Limb (tissue), 2 donors: Measurements from ENCODE around the gene MKS1.

Experiments used
- DNase-seq, 2 donors: peaks; one replicate each; pipeline ENCODE4 v3.0.0-alpha.2; 2016; ENCODE audit errors: extremely low spot score in 2 of 2

MKS1 gene

DNA sequence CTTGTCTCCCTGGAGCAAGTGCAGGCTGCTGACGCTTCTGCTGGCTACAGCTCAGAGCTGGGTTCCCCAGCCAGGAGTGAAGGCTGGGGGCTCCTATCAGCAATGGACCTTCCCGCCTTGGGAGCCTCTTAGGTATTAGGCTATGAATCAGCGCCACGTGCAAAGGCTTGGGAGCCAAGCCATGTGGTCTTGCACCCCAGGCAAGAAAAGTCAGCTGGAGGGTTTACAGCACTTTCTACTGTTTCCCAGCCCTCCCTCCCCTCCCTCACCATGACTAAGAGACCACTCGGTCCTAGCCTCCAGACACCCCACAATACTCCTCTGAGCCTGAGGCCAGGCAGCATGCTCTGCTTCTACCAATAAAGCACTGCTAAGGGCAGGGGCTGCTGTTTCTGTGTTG is 14.3 kb downstream of the MKS1 start:
- no peak for DNase-seq

GRCh38 chr17:58202859-58203258 is 16.2 kb downstream of the MKS1 start:
- no peak for DNase-seq

DNA sequence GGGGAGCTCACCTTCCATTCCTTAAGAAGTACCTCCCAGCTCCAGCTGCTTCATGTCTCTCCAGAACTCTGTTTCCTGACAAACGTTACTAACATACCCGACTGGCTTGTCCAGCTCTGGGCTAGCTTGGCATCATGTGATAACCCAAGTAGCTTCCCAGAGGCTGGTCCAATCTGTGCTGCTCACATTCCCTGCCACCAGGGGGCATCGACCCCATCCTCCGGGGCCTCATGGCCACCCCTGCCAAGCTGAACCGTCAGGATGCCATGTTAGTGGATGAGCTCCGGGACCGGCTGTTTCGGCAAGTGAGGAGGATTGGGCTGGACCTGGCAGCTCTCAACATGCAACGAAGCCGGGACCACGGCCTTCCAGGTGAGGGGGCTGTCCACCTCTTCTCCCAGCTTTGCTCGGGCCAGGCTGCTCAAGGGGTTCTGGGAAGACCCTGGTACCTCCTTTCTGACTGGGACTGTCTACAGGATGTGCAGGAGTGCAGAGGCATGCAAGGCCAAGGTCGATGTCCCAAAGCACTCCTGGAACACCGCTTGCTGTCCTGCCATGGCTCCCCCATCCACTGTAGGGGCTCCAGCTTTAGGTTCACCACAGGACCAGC is 18.9 kb downstream of the MKS1 start:
- DNase-seq = peak in 1 of 2 donors; percentile 57

DNA sequence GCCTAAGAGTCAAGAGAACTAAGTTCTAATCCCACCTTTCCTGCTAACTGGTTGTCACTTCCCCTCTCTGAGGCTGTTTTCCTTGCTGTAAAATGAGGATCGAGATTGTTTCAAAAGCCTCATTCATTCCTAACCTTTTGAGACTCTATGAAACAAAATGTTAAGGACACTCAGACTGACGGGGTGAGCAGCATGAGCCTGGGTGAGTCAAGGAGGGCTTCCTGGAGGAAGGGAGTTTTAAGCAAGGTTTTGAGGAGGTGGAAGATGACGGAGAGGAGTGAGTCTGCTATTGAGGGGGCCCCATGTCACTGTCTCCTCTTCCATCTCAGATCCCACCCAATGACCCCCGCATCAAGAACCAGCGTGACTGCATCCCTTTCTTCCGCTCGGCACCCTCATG is 22.4 kb downstream of the MKS1 start:
- no peak for DNase-seq

DNA sequence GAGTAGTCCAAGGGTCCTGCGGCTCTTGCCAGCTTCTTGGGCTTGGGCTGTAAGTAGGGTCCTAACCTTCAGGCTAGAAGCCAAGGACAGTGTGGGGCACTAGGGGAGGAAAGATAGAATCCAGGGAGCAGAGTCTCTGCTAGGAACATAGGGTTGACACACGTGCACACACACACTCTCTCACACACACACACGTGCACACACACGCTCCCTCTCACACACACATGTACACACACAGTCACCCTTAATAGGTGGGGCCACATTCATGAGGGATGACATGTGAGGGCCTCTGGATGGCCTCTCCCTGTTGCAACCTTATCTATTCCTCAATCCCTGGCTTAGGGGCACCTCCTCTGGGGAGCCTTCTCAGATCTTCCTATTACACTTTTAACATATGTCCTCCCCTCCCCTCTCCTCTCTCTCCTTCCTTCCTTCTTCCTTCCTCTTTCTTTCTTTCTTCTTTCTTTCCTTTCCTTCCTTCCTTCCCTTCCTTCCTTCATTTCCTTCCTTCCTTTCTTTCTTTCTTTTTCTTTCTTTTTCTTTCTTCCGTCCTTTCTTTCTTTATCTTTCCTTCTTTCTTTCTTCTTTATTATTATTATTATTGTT is 23.4 kb downstream of the MKS1 start:
- no peak for DNase-seq

- no peak for DNase-seq
Measured at GRCh38 chr17:58193641-58194255, 25.3 kb downstream of the MKS1 start.

DNA sequence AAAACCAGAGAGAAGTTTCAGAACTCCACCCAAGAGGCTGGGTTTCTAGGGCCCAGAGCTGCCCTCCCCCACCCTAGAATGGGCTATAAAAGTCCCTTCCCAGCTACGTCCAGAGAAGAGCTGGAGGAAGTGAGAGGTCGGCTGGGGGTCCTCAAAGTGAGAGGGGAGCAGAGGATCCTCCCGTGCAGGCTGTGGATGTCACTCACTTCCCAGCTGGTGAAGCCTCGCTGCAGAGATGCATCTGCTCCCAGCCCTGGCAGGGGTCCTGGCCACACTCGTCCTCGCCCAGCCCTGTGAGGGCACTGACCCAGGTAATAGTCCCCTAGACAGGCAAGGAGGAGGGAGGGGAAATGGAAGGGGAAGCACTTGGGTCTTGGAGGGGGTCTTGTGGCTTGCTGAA is 26.4 kb downstream of the MKS1 start, which contains the start of gene EPX:
EPX (plus strand) TSS at position 115 of the 400 bp plus-strand sequence; CDS start at position 236, 121 bp downstream.
- DNase-seq = no peak

GRCh38 chr17:58191241-58191896 is 27.7 kb downstream of the MKS1 start:
- DNase-seq = no peak

DNA sequence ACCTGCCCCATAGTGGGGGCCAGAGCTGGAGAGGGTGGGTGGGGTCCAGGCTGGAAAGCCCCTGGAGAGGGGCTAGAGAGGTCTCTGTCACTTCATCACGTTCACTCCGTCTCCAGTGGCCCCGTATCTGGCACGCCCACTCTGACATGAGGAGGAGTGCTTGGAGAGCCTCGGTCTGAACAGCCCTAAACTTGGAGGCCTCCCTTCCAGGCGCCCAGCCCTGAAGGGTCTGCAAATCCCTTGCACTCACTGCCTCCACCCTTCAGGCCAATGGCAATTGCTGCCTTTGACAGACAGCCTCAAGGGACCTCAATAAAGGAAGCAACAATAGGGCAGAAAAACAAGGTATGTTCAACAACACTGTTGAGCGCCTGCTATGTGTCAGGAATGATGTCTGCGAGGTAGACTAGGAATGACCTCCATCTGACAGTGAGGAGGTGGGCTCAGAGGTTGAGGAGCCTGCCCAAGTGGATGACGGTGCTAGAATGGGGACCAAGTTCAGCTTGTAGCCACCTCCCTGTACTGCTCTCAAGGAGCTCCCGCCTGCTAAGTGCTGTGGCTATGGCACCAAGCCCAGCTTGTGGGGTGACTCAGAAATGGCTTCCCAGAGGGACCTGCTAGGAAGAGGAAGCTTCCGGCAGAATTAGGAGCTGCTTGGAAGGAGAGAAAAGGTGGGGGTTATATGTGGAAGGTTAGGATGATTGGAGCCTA is 29.5 kb downstream of the MKS1 start:
- DNase-seq = no peak

GRCh38 chr17:58187675-58188074 is 31.4 kb downstream of the MKS1 start:
- no peak for DNase-seq

DNA sequence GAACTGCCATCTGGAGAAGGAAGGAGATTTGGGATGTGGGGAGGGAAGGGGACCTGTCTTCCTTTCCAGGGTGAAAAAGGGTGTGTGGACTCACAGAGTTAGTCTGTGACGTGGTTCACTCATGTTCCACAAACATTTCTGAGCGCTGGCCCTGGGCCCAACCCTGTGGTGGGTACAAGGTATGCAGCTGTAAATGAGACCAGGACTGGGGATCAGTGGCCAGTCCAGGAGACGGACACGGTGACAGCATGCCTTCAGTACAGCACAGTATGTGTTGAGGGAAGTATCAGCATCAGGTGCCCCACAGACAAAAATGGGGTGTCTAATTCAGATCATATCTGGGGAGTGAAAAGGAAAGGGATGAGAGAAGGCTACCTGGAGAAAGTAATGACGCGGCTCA is 32.0 kb downstream of the MKS1 start:
- no peak for DNase-seq

GRCh38 chr17:58186591-58186990 is 32.5 kb downstream of the MKS1 start:
- no peak for DNase-seq

DNA sequence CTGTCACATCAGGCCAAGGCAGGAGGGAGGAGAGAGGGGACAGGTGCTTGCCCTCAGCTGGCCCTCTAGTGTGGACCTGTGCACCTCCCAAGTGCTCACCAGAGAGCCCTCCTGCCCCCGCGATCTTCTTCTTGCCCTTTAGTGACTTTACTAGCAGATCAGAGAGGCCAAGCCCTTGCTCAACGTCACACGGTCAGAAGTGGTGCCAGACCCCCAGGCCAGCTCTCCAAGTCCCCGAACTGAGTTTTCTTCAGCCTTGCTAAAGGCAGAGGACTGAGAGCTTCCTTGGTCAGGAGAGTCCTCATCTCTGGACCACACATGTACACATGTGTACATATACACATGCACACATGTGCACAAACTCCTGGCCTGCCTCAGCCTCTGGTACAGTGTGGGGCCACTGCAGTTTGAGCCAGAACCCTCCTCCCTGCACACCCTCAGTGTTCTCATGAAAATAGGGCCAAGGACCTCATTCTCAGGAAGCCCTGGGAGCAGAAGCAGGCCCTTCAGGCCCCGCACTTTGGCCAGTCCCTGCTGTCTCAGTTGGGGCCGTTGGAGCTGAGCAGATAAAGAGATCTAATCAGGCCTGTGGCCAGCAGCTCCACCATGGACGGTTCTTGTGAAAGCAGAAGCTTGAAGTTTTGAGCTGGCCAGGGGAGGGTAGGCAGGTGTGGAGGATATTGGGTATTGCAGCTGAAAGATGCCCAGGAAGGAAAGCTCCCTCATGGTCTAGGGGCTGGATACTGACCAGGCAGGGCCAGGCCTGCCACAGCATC is 33.9 kb downstream of the MKS1 start:
- DNase-seq = no peak

DNA sequence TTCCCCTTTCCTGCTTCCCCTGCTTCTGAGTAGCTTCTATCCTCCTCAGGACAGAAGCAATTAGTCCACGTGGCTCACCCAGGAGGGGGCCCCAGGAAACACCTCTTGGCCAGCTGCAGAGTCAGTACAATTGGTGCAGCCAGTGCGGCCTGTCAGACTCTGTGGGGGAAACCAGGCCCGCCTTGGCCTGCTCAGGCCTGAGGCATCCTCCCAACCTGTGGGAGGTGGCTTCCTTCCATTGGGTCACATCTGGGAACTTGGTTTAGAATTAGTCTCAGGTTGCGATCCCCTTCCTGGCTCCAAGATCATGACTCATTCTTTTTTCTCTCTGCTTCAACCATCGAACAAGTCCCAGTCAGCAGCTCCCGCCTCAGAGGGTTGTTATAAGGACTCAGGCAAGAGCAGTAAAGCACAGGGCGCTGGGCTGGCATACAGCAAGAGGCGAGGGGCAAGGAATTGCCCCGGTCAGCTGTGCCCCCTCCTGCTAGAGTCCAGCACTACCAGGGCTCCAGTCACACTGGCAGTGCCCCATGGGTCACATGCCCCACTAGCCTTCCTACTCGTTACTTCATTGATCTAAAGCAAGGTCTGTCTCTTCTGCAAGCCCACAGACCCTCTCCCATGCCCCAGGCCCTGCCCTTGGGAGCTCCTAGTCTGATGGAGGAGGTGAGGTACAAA is 34.6 kb downstream of the MKS1 start:
- no peak for DNase-seq

GRCh38 chr17:58183514-58183913 is 35.5 kb downstream of the MKS1 start:
- DNase-seq = no peak

- no peak for DNase-seq
Measured at GRCh38 chr17:58181796-58182195, 37.3 kb downstream of the MKS1 start.

DNA sequence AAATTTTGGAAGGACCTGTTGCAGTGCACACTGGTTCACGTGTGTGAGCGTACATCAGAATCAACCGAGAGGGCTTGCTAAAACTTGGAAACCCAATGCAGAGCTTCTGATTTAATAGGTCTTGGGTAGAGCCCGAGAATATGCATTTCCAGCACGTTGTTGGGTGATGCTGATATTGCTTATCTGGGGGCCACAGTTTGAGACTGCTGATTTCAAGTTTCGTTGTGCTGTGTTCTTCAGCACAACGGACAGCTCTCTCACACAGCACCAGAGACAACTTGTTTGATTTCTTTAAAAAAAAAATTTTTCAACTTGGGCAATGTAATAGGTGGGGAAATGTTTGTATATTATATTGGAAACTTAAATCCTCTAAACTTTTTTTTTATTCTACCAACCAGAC is 42.9 kb downstream of the MKS1 start:
- no peak for DNase-seq

GRCh38 chr17:58174871-58175270 is 44.2 kb downstream of the MKS1 start:
- no peak for DNase-seq

DNA sequence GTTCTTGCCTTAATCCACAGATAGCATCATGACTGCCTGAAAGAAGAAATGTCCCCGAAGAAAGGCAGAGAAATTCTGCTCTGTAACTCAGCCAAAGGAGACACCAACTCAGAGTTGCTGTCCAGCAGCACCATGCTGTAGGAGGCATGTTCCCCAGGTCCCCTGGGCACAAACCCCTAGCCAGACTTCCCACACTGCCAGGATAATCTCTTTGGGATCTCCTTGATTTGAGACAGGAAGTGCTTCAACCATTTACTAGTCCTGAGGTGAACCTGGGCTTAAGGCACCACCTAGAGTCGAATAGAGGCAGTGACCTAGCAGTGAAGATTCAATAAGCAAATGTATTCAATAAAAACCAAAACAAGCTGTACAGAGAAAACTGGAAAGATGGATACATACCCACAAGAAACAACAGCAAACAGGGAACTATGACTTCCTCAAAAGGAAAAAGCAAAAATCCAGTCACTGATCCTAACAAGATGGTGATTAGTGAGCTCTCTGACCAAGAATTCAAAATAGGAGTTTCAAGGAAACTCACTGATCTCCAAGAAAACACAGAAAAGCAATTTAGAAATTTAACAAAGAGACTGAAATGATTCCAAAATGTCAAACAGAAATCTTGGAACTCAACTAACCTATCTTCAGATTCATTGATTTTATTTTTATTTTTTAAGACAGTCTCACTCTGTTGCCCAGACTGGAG is 46.5 kb downstream of the MKS1 start:
- no peak for DNase-seq

- DNase-seq = no peak
Measured at GRCh38 chr17:58170622-58171021, 48.4 kb downstream of the MKS1 start.
